NCI-H1092 (cell line): Measurements from ENCODE around the gene NCF1.
"Not testable (repeated sequence)": the region's sequence is repeated elsewhere in the genome, so short reads cannot be mapped to it uniquely, and the experiment has no call there.

ENCODE experiments used
- DNase-seq: peaks from one replicate; lab custom pipeline; 2025; lab: John Stamatoyannopoulos, UW

NCF1 gene

DNA sequence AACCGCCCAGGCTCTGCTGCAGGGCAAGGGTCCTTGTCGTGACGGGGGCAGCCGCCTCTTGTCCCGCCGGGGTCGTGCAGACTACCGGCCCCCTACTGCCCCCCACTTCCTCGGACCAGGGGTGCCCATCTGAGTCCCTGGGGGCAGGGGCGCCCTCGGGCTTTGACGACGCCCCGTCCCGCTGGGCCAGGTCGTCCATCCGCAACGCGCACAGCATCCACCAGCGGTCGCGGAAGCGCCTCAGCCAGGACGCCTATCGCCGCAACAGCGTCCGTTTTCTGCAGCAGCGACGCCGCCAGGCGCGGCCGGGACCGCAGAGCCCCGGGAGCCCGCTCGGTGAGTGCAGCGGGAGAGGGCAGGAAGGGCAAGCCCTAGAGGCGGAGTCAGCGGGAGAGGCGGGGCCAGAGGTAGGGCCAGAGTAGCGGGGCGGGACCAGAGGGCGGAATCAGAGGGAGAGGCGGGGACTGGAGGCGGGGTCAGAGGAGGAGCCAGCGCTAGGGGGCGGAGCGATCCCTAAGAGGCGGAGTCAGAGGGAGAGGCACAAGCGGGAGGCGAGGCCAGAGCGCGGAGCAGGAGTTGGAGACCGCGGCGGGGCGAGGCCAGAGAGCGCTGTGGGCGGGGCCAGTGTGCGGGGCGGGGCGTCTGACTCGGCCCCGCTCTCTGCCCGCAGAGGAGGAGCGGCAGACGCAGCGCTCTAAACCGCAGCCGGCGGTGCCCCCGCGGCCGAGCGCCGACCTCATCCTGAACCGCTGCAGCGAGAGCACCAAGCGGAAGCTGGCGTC is 14.7 kb downstream of the NCF1 start:
- peak; percentile 86 for DNase-seq

DNA sequence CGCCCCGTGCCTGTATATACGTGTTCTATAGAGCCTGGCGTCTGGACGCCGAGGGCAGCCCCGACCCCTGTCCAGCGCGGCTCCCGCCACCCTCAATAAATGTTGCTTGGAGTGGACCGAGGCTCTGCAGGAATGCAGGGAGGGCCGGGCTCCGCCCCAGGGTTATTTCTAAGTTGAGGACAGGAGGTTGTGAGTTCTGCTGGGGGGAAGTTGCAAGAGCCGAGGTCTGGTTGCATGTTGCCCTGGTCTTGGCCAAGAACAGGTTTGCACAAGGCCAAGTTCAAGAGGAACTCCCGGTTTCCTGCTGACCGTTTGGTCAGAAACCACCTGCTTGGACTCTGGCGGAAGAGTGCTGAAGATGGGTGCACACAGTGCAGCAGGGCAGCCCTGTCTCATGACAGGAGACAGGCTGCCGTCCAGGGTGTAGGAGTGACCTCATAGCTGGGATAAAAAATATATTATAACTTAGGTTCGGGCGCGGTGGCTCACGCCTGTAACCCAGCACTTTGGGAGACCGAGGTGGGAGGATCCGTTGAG is 15.5 kb downstream of the NCF1 start:
- not testable (repeated sequence) for DNase-seq

DNA sequence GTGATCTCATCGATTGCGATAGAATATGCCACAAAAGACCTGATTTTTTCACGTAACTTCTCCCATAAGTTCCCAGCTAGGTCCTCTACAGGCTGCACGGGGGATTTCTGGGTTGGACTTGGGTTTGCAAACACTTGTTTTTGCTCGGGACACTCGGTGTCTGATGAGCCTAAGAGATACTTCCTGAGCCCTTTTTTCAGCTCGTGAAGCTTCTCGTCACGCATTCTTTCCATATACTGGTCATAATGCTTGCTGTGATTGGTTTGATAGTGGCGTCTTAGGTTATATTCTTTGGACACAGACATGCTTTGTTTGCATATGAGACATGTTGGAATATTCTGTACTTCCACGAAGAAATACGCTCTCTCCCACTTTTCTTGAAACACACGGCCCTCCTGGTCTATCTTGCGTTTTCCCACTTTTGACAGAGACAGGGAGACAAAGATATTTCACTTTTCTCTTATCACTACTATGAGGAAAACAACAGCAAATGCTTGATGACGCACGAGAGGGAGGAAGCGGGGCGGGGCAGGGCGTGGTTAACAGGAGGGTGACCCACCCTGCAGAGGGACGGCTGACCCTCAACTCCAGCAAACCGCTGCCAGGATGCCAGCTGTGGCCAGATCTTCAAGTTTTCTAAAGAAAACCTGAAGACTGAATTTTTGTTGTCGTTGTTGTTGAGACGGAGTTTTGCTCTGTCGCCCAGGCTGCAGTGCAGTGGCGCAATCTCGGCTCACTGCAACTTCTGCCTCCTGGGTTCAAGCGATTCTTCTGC is 24.2 kb downstream of the NCF1 start:
- DNase-seq: not testable (repeated sequence)

DNA sequence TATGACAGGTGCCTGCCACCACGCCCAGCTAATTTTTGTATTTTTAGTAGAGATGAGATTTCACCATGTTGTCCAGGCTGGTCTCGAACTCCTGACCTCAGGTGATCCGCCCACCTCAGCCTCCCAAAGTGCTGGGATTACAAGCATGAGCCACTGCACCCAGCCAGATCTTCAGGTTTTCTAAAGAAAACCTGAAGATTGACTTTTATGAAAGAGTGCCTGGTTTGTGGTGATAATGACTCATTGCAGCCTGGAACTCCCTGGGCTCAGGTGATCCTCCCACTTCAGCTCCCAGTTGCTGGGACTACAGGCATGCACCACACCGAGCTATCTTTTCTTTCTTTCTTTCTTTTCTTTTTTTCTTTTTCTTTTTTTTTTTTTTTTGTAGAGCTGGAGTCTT is 24.8 kb downstream of the NCF1 start:
- not testable (repeated sequence) for DNase-seq

DNA sequence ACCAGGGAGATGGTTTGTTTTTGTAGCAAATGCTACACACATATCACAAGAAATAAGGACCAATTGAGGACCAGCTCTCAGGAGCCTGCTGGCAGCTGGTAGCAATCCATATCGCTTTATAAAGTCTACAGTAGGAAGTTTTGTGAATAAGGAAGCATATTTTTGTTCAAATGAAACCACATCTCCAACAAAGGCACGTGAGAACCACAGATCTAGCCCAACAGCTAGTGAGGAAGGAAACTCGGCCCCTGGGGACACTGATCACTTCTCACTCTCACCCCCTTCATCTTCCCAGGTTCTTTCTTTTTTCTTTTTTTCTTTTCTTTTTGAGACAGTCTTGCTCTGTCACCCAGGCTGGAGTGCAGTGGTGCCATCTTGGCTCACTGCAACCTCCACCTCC is 42.1 kb downstream of the NCF1 start:
- DNase-seq: not testable (repeated sequence)

DNA sequence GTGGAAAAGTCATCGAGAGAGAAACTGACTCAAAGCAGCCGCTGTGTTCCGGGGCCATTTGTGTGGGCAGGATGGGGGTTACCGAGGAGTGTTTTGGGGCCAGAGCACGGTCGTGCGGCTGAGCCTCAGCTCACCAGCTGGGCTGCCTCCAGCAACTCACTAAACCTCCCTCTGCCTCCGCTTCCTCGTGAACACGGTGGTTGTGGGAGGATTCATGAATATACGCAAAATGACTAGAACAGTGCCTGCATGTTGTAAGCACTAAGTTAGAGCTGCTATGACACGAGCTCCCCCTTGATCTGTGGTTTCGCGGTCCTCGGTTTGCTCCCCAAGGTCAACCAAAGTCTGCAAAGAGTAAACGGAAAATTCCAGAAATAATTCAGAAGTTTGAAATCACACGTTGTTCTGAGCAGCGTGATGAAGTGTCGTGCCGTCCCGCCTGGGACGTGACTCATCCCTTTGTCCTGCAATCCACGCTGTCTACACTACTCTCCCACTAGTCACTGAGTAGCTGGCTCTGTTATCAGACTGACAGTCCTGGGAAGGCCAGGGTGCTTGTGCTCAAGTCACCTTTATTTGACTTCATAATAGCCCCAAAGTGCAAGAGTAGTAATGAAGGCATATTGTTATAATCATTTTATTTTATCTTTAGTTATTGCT is 46.5 kb downstream of the NCF1 start:
- not testable (repeated sequence) for DNase-seq

DNA sequence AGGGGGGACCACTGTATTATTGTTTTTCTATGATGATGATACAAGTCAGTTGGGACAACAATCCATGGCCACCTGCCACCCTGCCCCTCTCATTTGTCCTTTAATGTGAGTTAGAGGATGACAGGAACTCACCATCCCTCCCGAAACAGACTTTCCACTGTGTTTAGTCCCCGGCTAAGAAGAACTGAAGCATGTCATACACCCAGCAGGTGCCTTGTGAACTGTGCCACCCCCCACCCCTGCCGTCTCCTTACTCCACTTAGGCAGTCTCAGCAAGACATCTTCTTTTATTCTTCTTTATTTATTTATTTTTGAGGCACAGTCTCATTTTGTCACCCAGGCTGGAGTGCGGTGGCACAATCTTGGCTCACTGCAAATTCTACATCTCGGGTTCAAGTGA is 47.4 kb downstream of the NCF1 start:
- DNase-seq: not testable (repeated sequence)

DNA sequence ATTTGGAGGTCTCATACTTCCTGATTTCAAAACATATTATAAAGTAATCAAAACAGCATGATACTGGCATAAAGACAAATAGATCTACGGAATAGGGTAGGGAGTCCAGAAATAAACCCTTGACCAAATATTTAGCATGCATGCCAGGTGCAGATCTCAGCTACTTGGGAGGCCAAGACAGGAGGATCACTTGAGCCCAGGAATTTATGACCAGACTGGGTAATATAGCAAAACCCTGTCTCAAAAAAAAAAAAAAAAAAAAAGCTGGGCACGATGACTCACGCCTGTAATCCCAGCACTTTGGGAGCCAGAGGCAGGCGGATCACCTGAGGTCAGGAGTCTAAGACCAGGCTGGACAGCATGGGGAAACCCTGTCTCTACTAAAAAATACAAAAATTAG is 56.1 kb downstream of the NCF1 start:
- not testable (repeated sequence) for DNase-seq

DNA sequence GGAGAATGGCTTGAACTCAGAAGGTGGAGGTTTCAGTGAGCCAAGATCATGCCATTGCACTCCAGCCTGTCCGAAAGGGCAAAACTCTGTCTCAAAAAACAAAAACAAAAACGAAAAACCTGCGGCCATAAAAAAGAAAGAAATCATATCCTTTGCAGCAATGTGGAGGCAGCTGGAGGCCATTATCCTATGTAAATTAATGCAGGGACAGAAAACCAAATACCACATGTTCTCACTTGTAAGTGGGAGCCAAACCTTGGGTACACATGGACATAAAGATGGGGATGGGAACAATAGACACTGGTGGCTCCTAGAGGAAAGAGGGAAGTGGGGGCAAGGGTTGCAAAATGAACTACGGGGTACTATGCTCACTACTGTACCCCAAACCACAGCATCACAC is 56.6 kb downstream of the NCF1 start:
- not testable (repeated sequence) for DNase-seq
